ENCODE measurements around the gene SYTL2. TPM values are rescaled to one million over a fixed set of nuclear protein-coding genes. Genes with fewer than 3 reads are reported as not detected.

SYTL2 gene
- total and polyA plus RNA-seq, 8 donors, result 5.4 to 391 (median 188) TPM

DNA sequence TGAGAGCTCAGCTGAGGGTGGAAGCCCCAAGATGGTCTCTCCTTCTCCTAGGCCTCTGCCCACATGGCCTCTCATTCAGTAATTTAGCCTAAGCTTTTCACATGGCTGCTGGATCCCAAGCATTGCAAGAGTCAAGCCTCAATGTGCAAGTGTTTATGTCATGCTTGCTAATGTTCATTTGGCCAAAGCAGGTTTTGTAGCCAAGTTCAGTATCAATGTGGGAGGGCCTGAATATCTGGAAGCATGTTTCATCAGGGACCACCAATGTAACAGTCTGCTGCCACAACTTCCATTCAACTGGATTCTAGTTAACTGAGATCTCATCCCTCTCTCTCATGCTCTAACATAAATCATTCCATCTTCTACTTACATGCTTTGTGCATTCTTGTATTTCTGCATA, 8.5 kb upstream of the SYTL2 start:
- Histone ChIP-seq H3K27ac (no peak overlapping the region), H3K36me3 (no peaks in the 10 kb centered on the region), H3K9me3 (no peaks in the 10 kb centered on the region), H3K4me1 (peaks cover 0 to 18% (median 8%) of the 10 kb centered on the region in 4 donors), H3K27me3 (no peaks in the 10 kb centered on the region), H3K4me3 (no peak overlapping the region)
- no peak for TF ChIP-seq POLR2AphosphoS5 (IDR thresholded peaks at IDR 0.05)
- TF ChIP-seq POLR2A (IDR thresholded peaks at IDR 0.05), result no peak
- TF ChIP-seq EP300 (IDR thresholded peaks at IDR 0.05), result no peak
- no peak for TF ChIP-seq CTCF (IDR thresholded peaks at IDR 0.05)
- no peak for DNase-seq
- intact Hi-C loops (cut with DNase I; ENCODE audit: low total_unique reads), result no loop called here

- H3K36me3 ChIP-seq, result no peaks in the 10 kb centered on the region
- H3K4me3 ChIP-seq, result no peak overlapping the region
- H3K4me1 ChIP-seq, result peaks cover 0 to 27% (median 16%) of the 10 kb centered on the region in 4 donors
- no peaks in the 10 kb centered on the region for H3K9me3 ChIP-seq
- DNase-seq, result no peak
- TF ChIP-seq EP300 (IDR thresholded peaks at IDR 0.05), result no peak
- no peak for TF ChIP-seq POLR2A (IDR thresholded peaks at IDR 0.05)
- no peak for TF ChIP-seq POLR2AphosphoS5 (IDR thresholded peaks at IDR 0.05)
- TF ChIP-seq CTCF (IDR thresholded peaks at IDR 0.05), result no peak
- intact Hi-C loops (cut with DNase I; ENCODE audit: low total_unique reads), result no loop called here
- 74 to 87% (median 81%) methylated on average over 4 of the region's 4 CpGs for WGBS, 5 donors
- peak overlapping the region in 3 of 5 donors; percentile 54 to 69 (median 62) for H3K27ac ChIP-seq
- no peaks in the 10 kb centered on the region for H3K27me3 ChIP-seq
Observed at GRCh38 chr11:85815186-85815931, 4.4 kb upstream of the SYTL2 start.

GRCh38 chr11:85813721-85814120, 2.8 kb upstream of the SYTL2 start:
- Histone ChIP-seq H3K4me1 (peaks cover 0 to 37% (median 30%) of the 10 kb centered on the region in 4 donors), H3K27ac (peak overlapping the region; percentile 42 to 69 (median 54)), H3K36me3 (no peaks in the 10 kb centered on the region), H3K4me3 (no peak overlapping the region), H3K9me3 (no peaks in the 10 kb centered on the region), H3K27me3 (no peaks in the 10 kb centered on the region)
- intact Hi-C loops (cut with DNase I; ENCODE audit: low total_unique reads), result no loop called here
- 68 to 81% (median 74%) methylated on average over 9 of the region's 9 CpGs for WGBS, 5 donors
- TF ChIP-seq EP300 (IDR thresholded peaks at IDR 0.05), result no peak
- peak in 1 of 3 donors; percentile 59 for TF ChIP-seq POLR2AphosphoS5 (IDR thresholded peaks at IDR 0.05)
- peak; percentile 57 to 79 for DNase-seq

- TF ChIP-seq EP300 (IDR thresholded peaks at IDR 0.05) (no peak), POLR2A (IDR thresholded peaks at IDR 0.05) (no peak), CTCF (IDR thresholded peaks at IDR 0.05) (no peak), POLR2AphosphoS5 (IDR thresholded peaks at IDR 0.05) (no peak)
- intact Hi-C loops (cut with DNase I; ENCODE audit: low total_unique reads), result no loop called here
- Histone ChIP-seq H3K27me3 (no peaks in the 10 kb centered on the region), H3K27ac (peak overlapping the region in 4 of 5 donors; percentile 74 to 81 (median 78)), H3K36me3 (no peaks in the 10 kb centered on the region), H3K4me3 (peak overlapping the region; percentile 55 to 72 (median 60)), H3K9me3 (no peaks in the 10 kb centered on the region), H3K4me1 (peaks cover 0 to 48% (median 31%) of the 10 kb centered on the region in 4 donors)
- WGBS, 5 donors, result 77 to 85% (median 82%) methylated on average over 13 of the region's 13 CpGs
- DNase-seq, result no peak
Observed at GRCh38 chr11:85811624-85812023, 683 bp upstream of the SYTL2 start.

GRCh38 chr11:85810521-85810870, 445 bp downstream of the SYTL2 start:
- H3K27ac ChIP-seq, result peak overlapping the region; percentile 71 to 81 (median 77)
- H3K4me3 ChIP-seq, result peak overlapping the region; percentile 55 to 72 (median 60)
- 4 to 6% (median 5%) methylated on average over 10 of the region's 10 CpGs for WGBS, 5 donors
- H3K36me3 ChIP-seq, result no peaks in the 10 kb centered on the region
- TF ChIP-seq POLR2AphosphoS5 (IDR thresholded peaks at IDR 0.05), result no peak
- intact Hi-C loops (cut with DNase I; ENCODE audit: low total_unique reads), result no loop called here
- no peak for DNase-seq
- H3K9me3 ChIP-seq, result no peaks in the 10 kb centered on the region
- no peaks in the 10 kb centered on the region for H3K27me3 ChIP-seq
- peaks cover 0 to 59% (median 35%) of the 10 kb centered on the region in 4 donors for H3K4me1 ChIP-seq

All from stomach (tissue), 9 donors.